ENCODE measurements around the gene KLC3. TPM values are rescaled to one million over a fixed set of nuclear protein-coding genes. Genes with fewer than 3 reads are reported as not detected.

KLC3 gene
- total RNA-seq, 1 experiment from 2014 or later, result 23.4 TPM

GRCh38 chr19:45323671-45324081 is 16.9 kb upstream of the KLC3 start:
- CTCF ChIA-PET, result no interaction called here
- intact Hi-C loops (cut with micrococcal nuclease), result no loop called here
- TF ChIP-seq EZH2phosphoT487 (IDR thresholded peaks at IDR 0.05; ENCODE audit: borderline replicate concordance, low read length) (no peak), EZH2 (IDR thresholded peaks at IDR 0.05; ENCODE audit: low read length, unreplicated experiment) (no peak)
- TF ChIP-seq, protein P1, sequence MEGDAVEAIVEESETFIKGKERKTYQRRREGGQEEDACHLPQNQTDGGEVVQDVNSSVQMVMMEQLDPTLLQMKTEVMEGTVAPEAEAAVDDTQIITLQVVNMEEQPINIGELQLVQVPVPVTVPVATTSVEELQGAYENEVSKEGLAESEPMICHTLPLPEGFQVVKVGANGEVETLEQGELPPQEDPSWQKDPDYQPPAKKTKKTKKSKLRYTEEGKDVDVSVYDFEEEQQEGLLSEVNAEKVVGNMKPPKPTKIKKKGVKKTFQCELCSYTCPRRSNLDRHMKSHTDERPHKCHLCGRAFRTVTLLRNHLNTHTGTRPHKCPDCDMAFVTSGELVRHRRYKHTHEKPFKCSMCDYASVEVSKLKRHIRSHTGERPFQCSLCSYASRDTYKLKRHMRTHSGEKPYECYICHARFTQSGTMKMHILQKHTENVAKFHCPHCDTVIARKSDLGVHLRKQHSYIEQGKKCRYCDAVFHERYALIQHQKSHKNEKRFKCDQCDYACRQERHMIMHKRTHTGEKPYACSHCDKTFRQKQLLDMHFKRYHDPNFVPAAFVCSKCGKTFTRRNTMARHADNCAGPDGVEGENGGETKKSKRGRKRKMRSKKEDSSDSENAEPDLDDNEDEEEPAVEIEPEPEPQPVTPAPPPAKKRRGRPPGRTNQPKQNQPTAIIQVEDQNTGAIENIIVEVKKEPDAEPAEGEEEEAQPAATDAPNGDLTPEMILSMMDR (conservative IDR thresholded peaks at IDR 0.05; ENCODE audit: low read depth, low read length), result no peak

DNA sequence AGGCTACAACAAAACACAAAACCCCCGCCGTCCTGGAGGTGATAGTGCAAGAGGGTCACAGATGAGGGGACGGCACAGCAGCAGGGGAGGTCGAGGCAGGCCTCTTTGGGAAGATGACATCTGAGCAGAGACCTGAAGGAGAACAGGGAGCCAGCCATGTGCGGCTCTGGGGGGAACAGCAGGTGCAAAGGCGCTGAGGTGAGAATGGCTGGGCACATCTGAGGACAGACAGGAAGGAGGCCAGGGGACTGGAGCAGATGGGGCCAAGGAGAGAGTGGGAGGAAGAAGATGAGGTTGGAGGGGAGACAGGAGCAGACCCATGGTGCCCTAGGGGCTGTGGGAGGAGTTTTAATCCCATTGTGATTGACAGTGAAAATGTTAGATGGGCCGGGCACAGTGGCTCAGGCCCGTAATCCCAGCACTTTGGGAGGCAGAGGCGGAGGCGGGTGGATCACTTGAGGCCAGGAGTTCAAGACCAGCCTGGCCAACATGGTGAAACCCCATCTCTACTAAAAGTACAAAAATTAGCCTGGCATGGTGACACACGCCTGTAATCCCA is 16.1 kb upstream of the KLC3 start:
- no peaks in the 10 kb centered on the region for H4K20me1 ChIP-seq (ENCODE audit: low read length)
- no peaks in the 10 kb centered on the region for H3K36me3 ChIP-seq (ENCODE audit: low read depth, low read length)
- ATAC-seq, result no peak
- H3K4me3 ChIP-seq (ENCODE audit: low read length), result no peak overlapping the region
- H3K27ac ChIP-seq (ENCODE audit: low read length), result no peak overlapping the region
- CTCF ChIA-PET, result no interaction called here
- H3K4me1 ChIP-seq (ENCODE audit: insufficient read depth, low read length), result no peaks in the 10 kb centered on the region
- DNase-seq, result no peak
- POLR2A ChIA-PET (ENCODE audit: unreplicated experiment), result no interaction called here
- no peaks in the 10 kb centered on the region for H3K9me2 ChIP-seq (replicated peaks; ENCODE audit: low read length)
- no TSS peak for BruUV-seq (replicated peaks)
- H3K9me3 ChIP-seq (ENCODE audit: low read length), result no peaks in the 10 kb centered on the region
- TF ChIP-seq, protein P1 (conservative IDR thresholded peaks at IDR 0.05; ENCODE audit: low read depth, low read length), result no peak
- TF ChIP-seq EZH2 (IDR thresholded peaks at IDR 0.05; ENCODE audit: low read length, unreplicated experiment) (no peak), EZH2phosphoT487 (IDR thresholded peaks at IDR 0.05; ENCODE audit: borderline replicate concordance, low read length) (no peak)
- no peaks in the 10 kb centered on the region for H3K27me3 ChIP-seq (ENCODE audit: low read length)
- no peak overlapping the region for H3K9ac ChIP-seq (ENCODE audit: low read length)
- H3K4me2 ChIP-seq (ENCODE audit: low read length), result no peak overlapping the region
- no peaks in the 10 kb centered on the region for H3K79me2 ChIP-seq (ENCODE audit: low read length)
- intact Hi-C loops (cut with micrococcal nuclease), result no loop called here
- H3F3A ChIP-seq (ENCODE audit: low read length, unreplicated experiment), result no peaks in the 10 kb centered on the region
- no peak overlapping the region for H2AFZ ChIP-seq (ENCODE audit: low read length)

More at GRCh38 chr19:45323671-45324081, 16.9 kb upstream of the KLC3 start:
- no peak overlapping the region for H3K4me2 ChIP-seq (ENCODE audit: low read length)
- no peaks in the 10 kb centered on the region for H3F3A ChIP-seq (ENCODE audit: low read length, unreplicated experiment)
- no peaks in the 10 kb centered on the region for H3K4me1 ChIP-seq (ENCODE audit: insufficient read depth, low read length)
- H4K20me1 ChIP-seq (ENCODE audit: low read length), result no peaks in the 10 kb centered on the region
- no peaks in the 10 kb centered on the region for H3K79me2 ChIP-seq (ENCODE audit: low read length)
- H2AFZ ChIP-seq (ENCODE audit: low read length), result no peak overlapping the region
- no TSS peak for BruUV-seq (replicated peaks)
- H3K9ac ChIP-seq (ENCODE audit: low read length), result no peak overlapping the region
- H3K27ac ChIP-seq (ENCODE audit: low read length), result no peak overlapping the region
- no peaks in the 10 kb centered on the region for H3K36me3 ChIP-seq (ENCODE audit: low read depth, low read length)
- no peak for ATAC-seq
- no peaks in the 10 kb centered on the region for H3K9me3 ChIP-seq (ENCODE audit: low read length)
- H3K27me3 ChIP-seq (ENCODE audit: low read length), result no peaks in the 10 kb centered on the region
- H3K9me2 ChIP-seq (replicated peaks; ENCODE audit: low read length), result no peaks in the 10 kb centered on the region
- no peak overlapping the region for H3K4me3 ChIP-seq (ENCODE audit: low read length)
- no peak for DNase-seq
- POLR2A ChIA-PET (ENCODE audit: unreplicated experiment), result no interaction called here

DNA sequence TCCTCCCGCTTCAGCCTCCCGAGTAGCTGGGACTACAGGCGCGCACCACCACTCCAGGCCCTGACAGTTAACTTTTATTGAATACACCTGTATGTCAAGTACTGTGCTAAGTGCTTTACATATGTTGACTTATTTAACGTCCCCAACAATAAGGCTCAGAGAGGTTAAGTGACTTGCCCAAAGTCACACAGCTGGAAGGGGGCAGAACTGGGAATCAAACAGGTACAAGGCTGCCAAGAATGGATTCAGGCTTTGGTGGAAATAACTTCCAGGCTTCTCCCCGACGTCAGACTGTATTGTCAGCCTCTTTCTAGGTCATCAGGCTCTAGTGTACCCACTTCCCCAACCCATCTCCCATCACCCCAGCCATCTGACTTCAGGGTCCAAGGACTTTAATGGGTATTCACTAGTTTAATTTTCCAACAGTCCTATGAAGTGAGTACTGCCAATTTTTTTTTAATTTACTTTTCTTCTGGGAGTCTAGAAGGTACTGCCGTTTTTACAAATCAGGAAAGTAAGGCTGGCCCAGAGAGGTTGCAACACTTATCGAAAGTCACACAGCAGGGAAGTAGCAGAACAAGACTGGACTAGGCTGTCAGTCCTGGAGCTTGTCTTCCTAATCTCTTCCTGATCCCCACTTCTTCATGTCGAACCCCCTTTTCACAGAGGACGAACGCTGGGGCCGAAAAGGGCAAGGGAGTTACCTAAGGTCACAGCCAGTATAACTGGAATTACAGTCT is 13.0 kb upstream of the KLC3 start:
- Histone ChIP-seq H3K4me2 (ENCODE audit: low read length) (no peak overlapping the region), H3K9me3 (ENCODE audit: low read length) (no peaks in the 10 kb centered on the region), H3K27ac (ENCODE audit: low read length) (no peak overlapping the region), H3F3A (ENCODE audit: low read length, unreplicated experiment) (no peaks in the 10 kb centered on the region), H3K9me2 (replicated peaks; ENCODE audit: low read length) (no peaks in the 10 kb centered on the region), H3K27me3 (ENCODE audit: low read length) (no peaks in the 10 kb centered on the region), H4K20me1 (ENCODE audit: low read length) (no peaks in the 10 kb centered on the region), H3K4me3 (ENCODE audit: low read length) (no peak overlapping the region), H3K79me2 (ENCODE audit: low read length) (no peaks in the 10 kb centered on the region), H3K4me1 (ENCODE audit: insufficient read depth, low read length) (no peaks in the 10 kb centered on the region), H3K36me3 (ENCODE audit: low read depth, low read length) (no peaks in the 10 kb centered on the region), H2AFZ (ENCODE audit: low read length) (no peak overlapping the region), H3K9ac (ENCODE audit: low read length) (no peak overlapping the region)
- BruUV-seq (replicated peaks), result no TSS peak
- DNase-seq (no peak), ATAC-seq (no peak)
- TF ChIP-seq EZH2phosphoT487 (IDR thresholded peaks at IDR 0.05; ENCODE audit: borderline replicate concordance, low read length) (no peak), EZH2 (IDR thresholded peaks at IDR 0.05; ENCODE audit: low read length, unreplicated experiment) (no peak)
- TF ChIP-seq, protein P1 (conservative IDR thresholded peaks at IDR 0.05; ENCODE audit: low read depth, low read length), result no peak
- intact Hi-C loops (cut with micrococcal nuclease), result no loop called here
- ChIA-PET POLR2A (ENCODE audit: unreplicated experiment) (no interaction called here), CTCF (interaction anchor here (0.7 kb wide), 1 partner anchor 1088 kb away, joined by 4 read pairs; no protein-coding TSS in a partner anchor)
